Measurements from ENCODE around the gene HTRA3. TPM values are rescaled to one million over a fixed set of nuclear protein-coding genes. Genes with fewer than 3 reads are reported as not detected.

Gene HTRA3
- total and polyA plus RNA-seq, 10 donors, result 0.26 to 5.5 (median 2.5) TPM

- Histone ChIP-seq H3K4me1 (peaks cover 0 to 43% (median 24%) of the 10 kb centered on the region in 6 donors), H3K27ac (no peak overlapping the region), H3K9me3 (no peaks in the 10 kb centered on the region), H3K4me3 (no peak overlapping the region), H3K36me3 (peaks cover 0 to 100% (median 78%) of the 10 kb centered on the region in 6 donors), H3K27me3 (replicated peaks in 1 of 7) (no peaks in the 10 kb centered on the region)
- intact Hi-C loops (cut with DNase I; ENCODE audit: low total_unique reads), result no loop called here
- WGBS, 5 donors, result 91 to 96% (median 93%) methylated on average over 9 to 12 of the region's 12 CpGs
- TF ChIP-seq POLR2AphosphoS5 (IDR thresholded peaks at IDR 0.05) (no peak), CTCF (IDR thresholded peaks at IDR 0.05 in 8 of 11, conservative IDR thresholded peaks at IDR 0.05 in 3 of 11) (no peak)
- DNase-seq, result no peak
These were observed 33.9 kb upstream of the HTRA3 start for GRCh38 chr4:8235686-8236085.

GRCh38 chr4:8236106-8236919 lies 33.2 kb upstream of the HTRA3 start:
- Histone ChIP-seq H3K4me3 (no peak overlapping the region), H3K36me3 (peaks cover 0 to 100% (median 82%) of the 10 kb centered on the region in 6 donors), H3K27ac (no peak overlapping the region), H3K4me1 (peaks cover 0 to 43% (median 20%) of the 10 kb centered on the region in 6 donors), H3K27me3 (replicated peaks in 1 of 7) (no peaks in the 10 kb centered on the region), H3K9me3 (no peaks in the 10 kb centered on the region)
- intact Hi-C loops (cut with DNase I; ENCODE audit: low total_unique reads), result no loop called here
- DNase-seq, result no peak
- WGBS, 5 donors, result 74 to 88% (median 85%) methylated on average over 17 to 24 of the region's 24 CpGs
- TF ChIP-seq CTCF (IDR thresholded peaks at IDR 0.05 in 8 of 11, conservative IDR thresholded peaks at IDR 0.05 in 3 of 11) (no peak), POLR2AphosphoS5 (IDR thresholded peaks at IDR 0.05) (peak in 1 of 3 donors; percentile 15)

GRCh38 chr4:8236920-8237195 lies 32.7 kb upstream of the HTRA3 start:
- intact Hi-C loops (cut with DNase I; ENCODE audit: low total_unique reads), result no loop called here
- H3K4me1 ChIP-seq, result peaks cover 2 to 43% (median 18%) of the 10 kb centered on the region in 6 donors
- peaks cover 0 to 100% (median 83%) of the 10 kb centered on the region in 6 donors for H3K36me3 ChIP-seq
- 89 to 96% (median 92%) methylated on average over 7 to 9 of the region's 9 CpGs for WGBS, 5 donors
- TF ChIP-seq POLR2AphosphoS5 (IDR thresholded peaks at IDR 0.05), result no peak
- no peak for TF ChIP-seq POLR2A (IDR thresholded peaks at IDR 0.05)
- no peak for TF ChIP-seq CTCF (IDR thresholded peaks at IDR 0.05 in 8 of 11, conservative IDR thresholded peaks at IDR 0.05 in 3 of 11)
- DNase-seq, result no peak
- H3K4me3 ChIP-seq, result no peak overlapping the region
- H3K27ac ChIP-seq, result no peak overlapping the region
- H3K9me3 ChIP-seq, result no peaks in the 10 kb centered on the region
- no peaks in the 10 kb centered on the region for H3K27me3 ChIP-seq (replicated peaks in 1 of 7)

GRCh38 chr4:8237256-8237989 lies 32.1 kb upstream of the HTRA3 start:
- Histone ChIP-seq H3K36me3 (peaks cover 0 to 97% (median 80%) of the 10 kb centered on the region in 6 donors), H3K9me3 (no peaks in the 10 kb centered on the region)
- DNase-seq, result no peak

More at GRCh38 chr4:8237256-8237989, 32.1 kb upstream of the HTRA3 start:
- peaks cover 8 to 44% (median 24%) of the 10 kb centered on the region in 6 donors for H3K4me1 ChIP-seq
- intact Hi-C loops (cut with DNase I; ENCODE audit: low total_unique reads), result no loop called here
- WGBS, 5 donors, result 95 to 96% (median 95%) methylated on average over 15 to 29 of the region's 29 CpGs
- peak in 1 of 3 donors; percentile 25 for TF ChIP-seq POLR2AphosphoS5 (IDR thresholded peaks at IDR 0.05)
- TF ChIP-seq CTCF (IDR thresholded peaks at IDR 0.05 in 8 of 11, conservative IDR thresholded peaks at IDR 0.05 in 3 of 11), result no peak
- no peak for TF ChIP-seq POLR2A (IDR thresholded peaks at IDR 0.05)
- H3K27ac ChIP-seq, result no peak overlapping the region
- H3K27me3 ChIP-seq (replicated peaks in 1 of 7), result peaks cover 0 to 2% (median 0%) of the 10 kb centered on the region in 7 donors
- no peak overlapping the region for H3K4me3 ChIP-seq
